H9 (cell line): ENCODE measurements around the gene GMCL1. TPM values are rescaled to one million over a fixed set of nuclear protein-coding genes. Genes with fewer than 3 reads are reported as not detected.

Experiments
- DNase-seq: peaks from one replicate; pipeline ENCODE4 v3.0.0-alpha.2; 2017
- H2AFZ ChIP-seq: one replicate; pipeline ENCODE4 v1.6.1; 2013; ENCODE audit warnings: mild to moderate bottlenecking, low read length, control low read depth, moderate library complexity
- H2AK5ac ChIP-seq: 2 replicates; pipeline ENCODE4 v1.6.1; 2013; ENCODE audit warnings: low read length, control low read depth, mixed read lengths; ENCODE audit not compliant: insufficient read length
- H2BK120ac ChIP-seq: one replicate; pipeline ENCODE4 v1.6.1; 2013; ENCODE audit warnings: low read depth, mild to moderate bottlenecking, low read length, control low read depth, inconsistent platforms; ENCODE audit not compliant: poor library complexity, severe bottlenecking
- H2BK12ac ChIP-seq: 2 replicates; pipeline ENCODE4 v1.6.1; 2013; ENCODE audit warnings: low read length, control low read depth, mixed read lengths, low read depth; ENCODE audit not compliant: insufficient read length
- H2BK15ac ChIP-seq: 2 replicates; pipeline ENCODE4 v1.6.1; 2013; ENCODE audit warnings: low read depth, low read length, control low read depth
- H2BK20ac ChIP-seq: one replicate; pipeline ENCODE4 v1.6.1; 2013; ENCODE audit warnings: low read depth, mild to moderate bottlenecking, low read length, control low read depth, inconsistent platforms; ENCODE audit not compliant: poor library complexity, severe bottlenecking
- H2BK5ac ChIP-seq: 2 replicates; pipeline ENCODE4 v1.6.1; 2013; ENCODE audit warnings: low read length, control low read depth, mixed read lengths; ENCODE audit not compliant: insufficient read length
- H3K14ac ChIP-seq: 2 replicates; pipeline ENCODE4 v1.6.1; 2013; ENCODE audit warnings: low read length, control low read depth; ENCODE audit not compliant: insufficient read depth
- H3K18ac ChIP-seq: 2 replicates; pipeline ENCODE4 v1.6.1; 2013; ENCODE audit warnings: low read depth, mild to moderate bottlenecking, mixed read lengths, low read length, control low read depth; ENCODE audit not compliant: insufficient read length
- H3K23ac ChIP-seq: 2 replicates; pipeline ENCODE4 v1.6.1; 2013; ENCODE audit warnings: low read length, control low read depth, mixed read lengths, low read depth; ENCODE audit not compliant: insufficient read length
- H3K23me2 ChIP-seq: 2 replicates; pipeline ENCODE4 v1.6.1; 2013; ENCODE audit warnings: low read depth, mild to moderate bottlenecking, mixed read lengths, low read length, control low read depth; ENCODE audit not compliant: insufficient read length, poor library complexity, severe bottlenecking
- H3K27ac ChIP-seq: 2 replicates; pipeline ENCODE4 v1.5.1; 2013; ENCODE audit warnings: low read length, control low read depth, mixed read lengths, low read depth; ENCODE audit not compliant: insufficient read length
- H3K27me3 ChIP-seq: 2 replicates; pipeline ENCODE4 v1.6.1; 2013; ENCODE audit warnings: low read length, control low read depth, inconsistent platforms; ENCODE audit not compliant: insufficient read depth
- H3K4ac ChIP-seq: 2 replicates; pipeline ENCODE4 v1.6.1; 2013; ENCODE audit warnings: low read depth, mild to moderate bottlenecking, control low read depth, inconsistent platforms, low read length, moderate library complexity
- H3K4me1 ChIP-seq: 2 replicates; pipeline ENCODE4 v1.6.1; 2013; ENCODE audit warnings: low read length, control low read depth, inconsistent platforms; ENCODE audit not compliant: insufficient read depth
- H3K4me2 ChIP-seq: 2 replicates; pipeline ENCODE4 v1.6.1; 2013; ENCODE audit warnings: low read length, control low read depth, mixed read lengths; ENCODE audit not compliant: insufficient read length, insufficient read depth
- H3K56ac ChIP-seq: 2 replicates; pipeline ENCODE4 v1.6.1; 2013; ENCODE audit warnings: low read depth, mild to moderate bottlenecking, mixed read lengths, low read length, control low read depth; ENCODE audit not compliant: insufficient read length
- H3K79me1 ChIP-seq: 2 replicates; pipeline ENCODE4 v1.6.1; 2013; ENCODE audit warnings: low read depth, mild to moderate bottlenecking, moderate library complexity, low read length, control low read depth, inconsistent platforms; ENCODE audit not compliant: insufficient read depth, poor library complexity, severe bottlenecking
- H3K79me2 ChIP-seq: 2 replicates; pipeline ENCODE4 v1.6.1; 2013; ENCODE audit warnings: low read length, control low read depth, inconsistent platforms; ENCODE audit not compliant: insufficient read depth
- H3K9ac ChIP-seq: 2 replicates; pipeline ENCODE4 v1.6.1; 2013; ENCODE audit warnings: low read length, control low read depth, mixed read lengths; ENCODE audit not compliant: insufficient read length; ENCODE audit errors: extremely low read depth
- H3K9me3 ChIP-seq: one replicate; pipeline ENCODE4 v1.6.1; 2013; ENCODE audit warnings: low read depth, low read length, inconsistent platforms; ENCODE audit not compliant: control insufficient read depth
- H3T11ph ChIP-seq: one replicate; pipeline ENCODE4 v1.6.1; 2013; ENCODE audit warnings: mild to moderate bottlenecking, low read length, control low read depth, inconsistent platforms
- H4K20me1 ChIP-seq: one replicate; pipeline ENCODE4 v1.6.1; 2013; ENCODE audit not compliant: control insufficient read depth, insufficient read length, insufficient read depth
- H4K5ac ChIP-seq: 2 replicates; pipeline ENCODE4 v1.6.1; 2013; ENCODE audit warnings: low read depth, mild to moderate bottlenecking, mixed read lengths, low read length, control low read depth; ENCODE audit not compliant: insufficient read length
- H4K8ac ChIP-seq: replicated peaks from 2 replicates; pipeline ENCODE4 v1.6.1; 2013; ENCODE audit warnings: low read length, control low read depth, mixed read lengths, low read depth; ENCODE audit not compliant: insufficient read length
- H4K91ac ChIP-seq: 2 replicates; pipeline ENCODE4 v1.6.1; 2013; ENCODE audit warnings: low read depth, mild to moderate bottlenecking, moderate library complexity, mixed read lengths, low read length, control low read depth; ENCODE audit not compliant: insufficient read length
- H3K27ac Mint-ChIP-seq, 3 experiments: 2 replicates in 2 of 3; 3 replicates in 1 of 3; pipeline ENCODE4 v1.8.0; 2020 to 2021; ENCODE audit warnings: mixed read lengths in 3 of 3, mild to moderate bottlenecking in 1 of 3, moderate library complexity in 1 of 3
- H3K27me3 Mint-ChIP-seq: 2 replicates; pipeline ENCODE4 v1.8.0; 2021; ENCODE audit warnings: low read depth, mild to moderate bottlenecking, moderate library complexity, mixed read lengths
- H3K36me3 Mint-ChIP-seq, 3 experiments: 2 replicates in 2 of 3; 3 replicates in 1 of 3; pipeline ENCODE4 v1.8.0; 2020 to 2021; ENCODE audit warnings: low read depth in 3 of 3, mixed read lengths in 3 of 3; ENCODE audit not compliant: insufficient read depth in 1 of 3
- H3K4me1 Mint-ChIP-seq, 2 experiments: 2 replicates each; pipeline ENCODE4 v1.8.0; 2020; ENCODE audit warnings: mixed read lengths in 2 of 2
- H3K4me3 Mint-ChIP-seq, 2 experiments: 2 replicates in 1 of 2; 3 replicates in 1 of 2; pipeline ENCODE4 v1.8.0; 2020 to 2021; ENCODE audit warnings: mild to moderate bottlenecking in 2 of 2, mixed read lengths in 2 of 2, moderate library complexity in 1 of 2
- H3K9me3 Mint-ChIP-seq, 2 experiments: 2 replicates in 1 of 2; 3 replicates in 1 of 2; pipeline ENCODE4 v1.8.0; 2020; ENCODE audit warnings: mild to moderate bottlenecking in 2 of 2, mixed read lengths in 2 of 2, moderate library complexity in 1 of 2
- CTCF ChIP-seq: fragments of 200-600 bp; sonication (generic); conservative IDR thresholded peaks from 3 replicates; pipeline ENCODE4 v1.8.0; 2021; ENCODE audit warnings: antibody characterized with exemption, mild to moderate bottlenecking
- WGBS: extraction: QIAGEN DNeasy Blood & Tissue Kit; methylation state at CpG from one replicate; pipeline ENCODE4 v1.1.7; 2013; ENCODE audit warnings: missing lambda C conversion rate, low lambda C conversion rate, mixed read lengths; ENCODE audit not compliant: insufficient read length; ENCODE audit errors: extremely low coverage; 5-methylcytosine and 5-hydroxymethylcytosine counted together
- total RNA-seq: library from RNA; stranded (reverse); gene quantifications from 2 replicates; pipeline ENCODE4 v1.2.1, GENCODE V29; 2021

Gene GMCL1
- total RNA-seq, 1 experiment from 2014 or later = 18.6 TPM

- Histone ChIP-seq H4K91ac (no peak overlapping the region), H3T11ph (no peak overlapping the region), H2AFZ (no peak overlapping the region), H3K23me2 (no peaks in the 10 kb centered on the region), H3K79me1 (no peaks in the 10 kb centered on the region), H2BK15ac (no peak overlapping the region), H2BK5ac (no peak overlapping the region), H3K56ac (no peak overlapping the region), H3K27me3 (no peaks in the 10 kb centered on the region; the same call in 1 of the 2 replicates), H3K79me2 (no peaks in the 10 kb centered on the region), H3K9ac (no peak overlapping the region), H2AK5ac (no peak overlapping the region), H2BK12ac (no peak overlapping the region), H2BK20ac (no peak overlapping the region), H4K5ac (no peak overlapping the region), H2BK120ac (no peak overlapping the region), H3K4me2 (no peak overlapping the region), H4K8ac (no peak overlapping the region), H4K20me1 (no peaks in the 10 kb centered on the region), H3K4me1 (no peaks in the 10 kb centered on the region), H3K4ac (no peak overlapping the region), H3K9me3 (no peaks in the 10 kb centered on the region), H3K27ac (no peak overlapping the region), H3K18ac (no peak overlapping the region), H3K23ac (no peak overlapping the region), H3K14ac (no peak overlapping the region)
- Mint-ChIP-seq H3K36me3 (peaks cover 0 to 4% (median 0%) of the 10 kb centered on the region in 3 experiments; a peak in 1 of 7 replicates), H3K4me3 (no peak overlapping the region), H3K4me1 (peaks cover 12 to 18% of the 10 kb centered on the region in 2 experiments), H3K27me3 (no peaks in the 10 kb centered on the region), H3K27ac (peak overlapping the region in 2 of 3 experiments; percentile 15 to 34; a peak in 1 of 7 replicates), H3K9me3 (no peaks in the 10 kb centered on the region)
- no peak for DNase-seq
- WGBS = no CpG with 5 or more reads among the region's 11 CpGs
- TF ChIP-seq CTCF = no peak
These were observed 25.0 kb upstream of the GMCL1 start for GRCh38 chr2:69804416-69804815.
